SK-N-SH treated with all-trans-retinoic acid at 6 μM for 48 hours (cell line): ENCODE results near the gene KCTD1.

Experiments used
- ATAC-seq: fragments of 200-7000 bp; cut with Tn5 transposase; 3 replicates; pipeline ENCODE4 v1.9.1; 2020; ENCODE audit warnings: mild to moderate bottlenecking, moderate library complexity
- BACH2 ChIP-seq: fragments of 250-450 bp; sonication (Bioruptor Pico); IDR thresholded peaks from 2 replicates; pipeline ENCODE4 v1.9.0; 2021; ENCODE audit warnings: mild to moderate bottlenecking, borderline replicate concordance
- CREB5 ChIP-seq: fragments of 250-450 bp; sonication (Bioruptor Pico); IDR thresholded peaks from 2 replicates; pipeline ENCODE4 v1.5.1; 2020; ENCODE audit warnings: low read depth, mild to moderate bottlenecking, moderate library complexity
- CSDC2 ChIP-seq: fragments of 250-450 bp; sonication (Bioruptor Pico); IDR thresholded peaks from 2 replicates; pipeline ENCODE4 v1.5.0; 2020; ENCODE audit warnings: mild to moderate bottlenecking, moderate library complexity
- ESRRG ChIP-seq: fragments of 250-450 bp; sonication (Bioruptor Pico); IDR thresholded peaks from 2 replicates; pipeline ENCODE4 v1.6.1; 2021; ENCODE audit warnings: mild to moderate bottlenecking
- GLIS3 ChIP-seq: fragments of 250-450 bp; sonication (Bioruptor Pico); IDR thresholded peaks from 2 replicates; pipeline ENCODE4 v1.5.0; 2020; ENCODE audit warnings: mild to moderate bottlenecking, moderate library complexity
- ISL1 ChIP-seq: fragments of 250-450 bp; sonication (Bioruptor Pico); IDR thresholded peaks from 2 replicates; pipeline ENCODE4 v2.1.2; 2022; ENCODE audit warnings: mild to moderate bottlenecking, moderate library complexity
- OSR1 ChIP-seq: fragments of 250-450 bp; sonication (Bioruptor Pico); IDR thresholded peaks from 2 replicates; pipeline ENCODE4 v1.8.0; 2022; ENCODE audit warnings: moderate library complexity, mild to moderate bottlenecking, inconsistent platforms
- POU6F1 ChIP-seq: fragments of 250-450 bp; sonication (Bioruptor Pico); IDR thresholded peaks from 2 replicates; pipeline ENCODE4 v1.8.0; 2021; ENCODE audit warnings: low read depth, mild to moderate bottlenecking, moderate library complexity, borderline replicate concordance
- PPARA ChIP-seq: fragments of 250-450 bp; sonication (Bioruptor Pico); IDR thresholded peaks from 2 replicates; pipeline ENCODE4 v1.5.0; 2020; ENCODE audit warnings: mild to moderate bottlenecking, borderline replicate concordance
- RARB ChIP-seq: fragments of 250-450 bp; sonication (Bioruptor Pico); IDR thresholded peaks from 2 replicates; pipeline ENCODE4 v1.8.0; 2021; ENCODE audit warnings: mild to moderate bottlenecking, moderate library complexity
- SNAI2 ChIP-seq: fragments of 250-450 bp; sonication (Bioruptor Pico); IDR thresholded peaks from 2 replicates; pipeline ENCODE4 v1.5.0; 2020; ENCODE audit warnings: mild to moderate bottlenecking, moderate library complexity
- TCF4 ChIP-seq: fragments of 250-450 bp; sonication (Bioruptor Pico); IDR thresholded peaks from 2 replicates; pipeline ENCODE4 v1.8.0; 2021; ENCODE audit warnings: mild to moderate bottlenecking, moderate library complexity, borderline replicate concordance
- TOX ChIP-seq: fragments of 250-450 bp; sonication (Bioruptor Pico); IDR thresholded peaks from 2 replicates; pipeline ENCODE4 v1.8.0; 2021; ENCODE audit warnings: mild to moderate bottlenecking, moderate library complexity, borderline replicate concordance
- TSHZ2 ChIP-seq: fragments of 250-450 bp; sonication (Bioruptor Pico); IDR thresholded peaks from 2 replicates; pipeline ENCODE4 v1.5.0; 2020; ENCODE audit warnings: mild to moderate bottlenecking, moderate library complexity
- ZFP30 ChIP-seq: fragments of 450-650 bp; formaldehyde crosslinking; IDR thresholded peaks from 2 replicates; pipeline ENCODE4 v1.5.0; 2022; ENCODE audit warnings: mild to moderate bottlenecking, moderate library complexity
- ZNF565 ChIP-seq: fragments of 450-650 bp; formaldehyde crosslinking; conservative IDR thresholded peaks from 2 replicates; pipeline ENCODE4 v1.5.0; 2020; ENCODE audit warnings: low read depth, mild to moderate bottlenecking, moderate library complexity
- ZNF8 ChIP-seq: fragments of 450-650 bp; formaldehyde crosslinking; IDR thresholded peaks from 2 replicates; pipeline ENCODE4 v1.5.0; 2020; ENCODE audit warnings: mild to moderate bottlenecking, moderate library complexity
- TF ChIP-seq, protein P1 (sequence below): fragments of 250-450 bp; sonication (Bioruptor Pico); IDR thresholded peaks from 2 replicates; pipeline ENCODE4 v1.8.0; 2020; ENCODE audit warnings: mild to moderate bottlenecking, moderate library complexity, borderline replicate concordance

The KCTD1 gene

GRCh38 chr18:26538524-26538923 lies 9.8 kb downstream of the KCTD1 start:
- TF ChIP-seq BACH2 (CRISPR knock-in tag), result no peak
- TF ChIP-seq TOX (CRISPR knock-in tag), result no peak
- TF ChIP-seq GLIS3, result no peak
- no peak for TF ChIP-seq POU6F1 (CRISPR knock-in tag)
- no peak for TF ChIP-seq ZNF8
- TF ChIP-seq TSHZ2, result no peak
- no peak for TF ChIP-seq TCF4 (CRISPR knock-in tag)
- no peak for TF ChIP-seq SNAI2 (CRISPR knock-in tag)
- no peak for TF ChIP-seq PPARA (CRISPR knock-in tag)
- ATAC-seq, result no peak

DNA sequence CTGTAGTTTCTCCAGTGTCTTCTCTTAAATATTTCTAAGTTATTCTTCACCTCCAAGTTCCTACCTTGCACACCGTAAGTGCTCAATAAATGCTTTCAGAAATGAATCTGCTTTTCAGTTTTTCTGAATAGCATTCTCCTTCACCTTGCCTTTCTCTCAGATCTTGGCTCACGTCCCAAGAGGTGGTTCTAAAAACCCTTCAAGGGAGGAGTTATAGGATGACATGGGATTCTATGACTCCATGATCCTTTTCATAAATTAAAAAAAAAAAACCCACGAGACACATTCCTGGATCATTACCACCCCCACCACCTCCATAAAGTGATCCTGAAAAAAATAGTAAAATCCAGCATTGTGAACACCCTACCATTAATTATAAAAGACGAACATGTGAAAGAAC lies 11.7 kb downstream of the KCTD1 start:
- no peak for TF ChIP-seq ESRRG (CRISPR knock-in tag)
- TF ChIP-seq, all 23 proteins: peak for 0
- ATAC-seq, result no peak

DNA sequence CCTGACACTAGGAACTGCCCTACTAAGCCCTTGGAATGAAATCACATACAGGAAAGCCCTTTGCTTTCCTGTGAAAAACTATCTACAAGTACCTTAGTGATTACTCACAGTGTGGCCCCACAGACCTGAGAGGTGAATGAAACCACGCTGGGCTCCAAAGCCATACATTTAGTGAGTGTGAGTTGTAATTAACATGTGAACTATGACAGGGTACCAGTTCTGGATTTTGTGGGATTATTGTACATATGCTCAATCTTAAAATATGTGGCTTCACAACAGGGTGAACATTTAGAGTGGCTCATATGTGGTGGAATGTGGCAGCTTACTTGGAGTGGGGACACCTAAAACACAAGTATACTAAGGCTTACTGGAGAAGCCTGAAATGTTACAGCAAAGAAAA lies 12.3 kb downstream of the KCTD1 start:
- ATAC-seq, result 0 out of 3 replicates have a peak, but pooled peaks have one; percentile 23
- TF ChIP-seq ZFP30 (CRISPR knock-in tag), result no peak

DNA sequence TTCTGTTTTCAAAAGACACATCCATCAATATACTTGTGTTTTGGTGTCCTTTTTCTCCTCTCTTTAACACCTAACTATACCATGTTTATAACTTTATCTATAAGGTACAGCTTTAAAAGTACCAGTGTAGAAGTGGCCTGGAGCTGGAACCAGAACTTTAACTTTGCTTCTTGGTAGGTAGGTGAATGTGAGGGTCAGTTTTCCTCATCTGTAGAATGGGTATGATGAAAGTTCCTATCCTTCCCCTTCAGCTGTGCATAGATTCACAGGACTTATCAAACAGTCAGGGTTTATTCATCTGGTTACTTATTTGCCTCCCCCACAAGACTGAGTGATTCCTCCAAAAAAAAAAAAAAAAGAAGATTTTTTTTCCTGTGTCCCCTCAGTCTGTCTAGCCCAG lies 12.7 kb downstream of the KCTD1 start:
- TF ChIP-seq TSHZ2, result no peak
- TF ChIP-seq, protein P1, sequence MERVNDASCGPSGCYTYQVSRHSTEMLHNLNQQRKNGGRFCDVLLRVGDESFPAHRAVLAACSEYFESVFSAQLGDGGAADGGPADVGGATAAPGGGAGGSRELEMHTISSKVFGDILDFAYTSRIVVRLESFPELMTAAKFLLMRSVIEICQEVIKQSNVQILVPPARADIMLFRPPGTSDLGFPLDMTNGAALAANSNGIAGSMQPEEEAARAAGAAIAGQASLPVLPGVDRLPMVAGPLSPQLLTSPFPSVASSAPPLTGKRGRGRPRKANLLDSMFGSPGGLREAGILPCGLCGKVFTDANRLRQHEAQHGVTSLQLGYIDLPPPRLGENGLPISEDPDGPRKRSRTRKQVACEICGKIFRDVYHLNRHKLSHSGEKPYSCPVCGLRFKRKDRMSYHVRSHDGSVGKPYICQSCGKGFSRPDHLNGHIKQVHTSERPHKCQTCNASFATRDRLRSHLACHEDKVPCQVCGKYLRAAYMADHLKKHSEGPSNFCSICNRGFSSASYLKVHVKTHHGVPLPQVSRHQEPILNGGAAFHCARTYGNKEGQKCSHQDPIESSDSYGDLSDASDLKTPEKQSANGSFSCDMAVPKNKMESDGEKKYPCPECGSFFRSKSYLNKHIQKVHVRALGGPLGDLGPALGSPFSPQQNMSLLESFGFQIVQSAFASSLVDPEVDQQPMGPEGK, result no peak
- TF ChIP-seq ZNF565 (CRISPR knock-in tag), result no peak
- no peak for TF ChIP-seq TCF4 (CRISPR knock-in tag)
- no peak for TF ChIP-seq ZFP30 (CRISPR knock-in tag)
- no peak for TF ChIP-seq ISL1 (CRISPR knock-in tag)
- TF ChIP-seq RARB (CRISPR knock-in tag), result no peak
- TF ChIP-seq OSR1 (CRISPR knock-in tag), result no peak
- no peak for TF ChIP-seq CREB5 (CRISPR knock-in tag)
- TF ChIP-seq CSDC2 (CRISPR knock-in tag), result no peak
- TF ChIP-seq, all 23 proteins: peak for 0
- no peak for ATAC-seq
